Activated CD8-positive, alpha-beta memory T cell treated with anti-CD3 and anti-CD28 coated beads, Interleukin-2, amount 50 U/mL, for 48 hours (primary cell): Measurements from ENCODE around the gene RDH12.
"Not testable (repeated sequence)": the region's sequence is repeated elsewhere in the genome, so short reads cannot be mapped to it uniquely, and the experiment has no call there.

ENCODE experiments used
- DNase-seq: peaks from one replicate; pipeline ENCODE4 v3.0.0-alpha.2; 2020

Gene RDH12

GRCh38 chr14:67709346-67709745, 7.7 kb downstream of the RDH12 start:
- not testable (repeated sequence) for DNase-seq

DNA sequence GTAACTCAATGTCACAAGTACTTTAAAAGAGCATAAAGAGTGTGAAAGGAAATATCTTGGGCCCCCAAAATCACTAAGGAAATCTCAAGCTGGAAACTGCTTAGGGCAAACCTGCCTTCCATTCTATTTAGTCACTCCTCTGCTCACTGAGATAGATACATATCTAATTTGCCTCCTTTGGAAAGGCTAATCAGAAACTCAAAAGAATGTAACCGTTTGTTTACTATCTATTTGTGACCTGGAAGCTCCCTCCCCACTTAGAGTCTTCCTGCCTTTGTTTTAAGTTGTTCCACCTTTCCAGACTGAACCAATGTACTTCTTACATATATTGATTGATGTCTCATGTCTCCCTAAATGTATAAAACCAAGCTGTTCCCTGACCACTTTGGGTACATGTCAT, 8.1 kb downstream of the RDH12 start:
- DNase-seq, result not testable (repeated sequence)

DNA sequence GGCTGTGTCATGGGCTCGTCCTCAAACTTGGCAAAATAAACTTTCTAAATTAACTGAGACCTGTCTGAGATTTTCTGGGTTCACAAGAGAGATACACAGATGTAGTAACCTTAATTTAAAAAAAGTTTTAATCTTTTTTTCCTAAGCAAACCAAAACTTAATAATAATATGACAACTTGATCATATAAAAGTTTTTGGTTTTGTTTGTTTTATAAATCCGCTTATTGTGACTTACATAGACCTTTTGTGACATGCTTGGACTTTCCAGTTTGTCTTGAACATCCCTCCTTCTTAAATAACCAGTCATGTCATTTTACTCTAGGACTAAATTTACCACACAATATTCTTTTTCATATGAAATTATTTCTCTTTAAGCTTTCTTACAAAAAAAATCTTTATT, 8.5 kb downstream of the RDH12 start:
- DNase-seq, result no peak

DNA sequence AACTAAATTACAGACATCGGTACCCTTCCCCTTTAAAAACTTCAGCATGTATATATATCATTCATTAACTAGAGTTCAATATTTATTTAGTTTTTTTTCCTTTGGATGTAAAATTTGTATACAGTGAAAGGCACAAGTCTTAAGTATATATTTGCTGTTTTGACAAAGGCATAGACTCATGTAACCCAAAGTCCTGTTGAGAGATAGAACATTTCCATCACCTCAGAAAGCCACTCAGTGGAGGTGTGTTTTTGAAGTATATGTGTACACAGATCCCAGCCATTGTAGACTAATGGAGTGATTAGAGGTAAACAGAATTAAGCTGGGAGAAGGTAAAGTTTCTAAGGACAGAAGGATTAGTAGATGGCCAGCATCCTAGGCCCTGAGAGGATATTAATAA, 15.4 kb downstream of the RDH12 start:
- DNase-seq, result no peak

- no peak for DNase-seq
Observed at GRCh38 chr14:67718265-67718664, 16.6 kb downstream of the RDH12 start.

DNA sequence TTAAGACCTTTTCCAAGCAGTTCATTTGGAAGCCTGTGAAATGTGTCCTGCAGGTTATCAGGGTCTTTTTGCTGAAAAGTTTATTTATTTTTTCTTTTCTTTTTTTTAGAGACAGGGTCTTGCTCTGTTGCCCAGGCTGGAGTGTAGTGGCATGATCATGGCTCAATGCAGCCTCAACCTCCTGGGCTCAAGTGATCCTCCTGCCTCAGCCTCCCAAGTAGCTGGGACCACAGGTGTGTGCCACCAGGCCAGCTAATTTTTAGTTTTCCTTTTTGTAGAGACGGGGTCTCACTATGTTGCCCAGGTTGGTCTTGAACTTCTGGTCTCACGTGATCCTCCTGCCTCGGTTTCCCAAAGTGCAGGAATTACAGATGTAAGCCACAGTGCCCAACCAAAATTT, 17.7 kb downstream of the RDH12 start:
- DNase-seq, result not testable (repeated sequence)

DNA sequence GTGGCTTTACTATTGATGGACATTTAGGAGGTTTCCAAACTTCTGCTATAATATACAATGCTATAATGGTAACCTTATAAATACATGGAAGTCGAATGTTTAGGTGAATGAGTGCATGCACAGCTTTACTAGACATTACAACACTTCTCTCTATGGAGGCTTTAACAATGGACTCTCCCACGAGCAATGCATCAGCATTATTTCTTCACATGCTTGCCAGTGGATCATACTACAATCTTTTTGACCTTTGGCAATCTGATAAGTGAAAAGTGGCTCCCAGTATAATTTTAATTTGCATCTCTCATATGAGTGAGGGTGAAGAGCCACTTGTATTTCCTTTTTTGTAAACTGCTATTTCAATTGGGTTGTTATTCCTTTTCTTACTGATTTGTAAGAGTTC, 18.2 kb downstream of the RDH12 start:
- no peak for DNase-seq

DNA sequence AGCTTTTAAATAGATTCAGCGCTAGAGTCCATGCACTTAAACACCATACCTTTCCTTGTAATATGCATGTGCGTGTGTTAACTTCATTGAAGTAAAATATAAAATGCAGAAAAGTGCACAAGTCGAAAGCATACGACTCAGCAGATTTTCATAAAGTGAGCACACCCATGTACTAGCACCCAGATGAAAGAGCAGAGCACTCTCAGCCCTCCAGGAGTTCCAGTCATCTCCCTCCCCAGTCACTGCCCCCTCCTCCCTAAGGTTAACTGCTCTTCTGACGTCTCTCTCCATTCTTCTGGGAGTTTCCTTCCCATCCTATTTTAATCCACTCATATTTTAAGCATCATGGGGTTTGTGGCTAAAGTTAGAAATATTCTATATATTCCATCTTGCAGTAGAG, 20.2 kb downstream of the RDH12 start:
- DNase-seq, result no peak

DNA sequence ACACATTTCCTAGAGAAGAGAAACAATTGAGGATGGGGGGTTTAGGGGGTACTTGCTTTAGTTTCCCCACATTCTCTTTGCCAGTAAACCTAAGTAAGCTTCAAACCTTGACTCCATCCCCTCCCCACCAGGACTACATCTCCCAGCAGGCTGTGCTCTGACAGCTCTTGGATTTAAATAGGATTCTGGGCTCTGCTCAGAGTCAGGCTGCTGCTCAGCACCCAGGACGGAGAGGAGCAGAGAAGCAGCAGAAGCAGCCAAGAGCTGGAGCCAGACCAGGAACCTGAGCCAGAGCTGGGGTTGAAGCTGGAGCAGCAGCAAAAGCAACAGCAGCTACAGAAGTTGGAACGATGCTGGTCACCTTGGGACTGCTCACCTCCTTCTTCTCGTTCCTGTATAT, 20.6 kb downstream of the RDH12 start:
- DNase-seq, result no peak

- no peak for DNase-seq
Observed at GRCh38 chr14:67725171-67725570, 23.5 kb downstream of the RDH12 start.

GRCh38 chr14:67727361-67727760, 25.7 kb downstream of the RDH12 start:
- no peak for DNase-seq

GRCh38 chr14:67728258-67728657, 26.6 kb downstream of the RDH12 start:
- DNase-seq, result no peak

- DNase-seq, result no peak
Observed at GRCh38 chr14:67729072-67729885, 27.6 kb downstream of the RDH12 start.

DNA sequence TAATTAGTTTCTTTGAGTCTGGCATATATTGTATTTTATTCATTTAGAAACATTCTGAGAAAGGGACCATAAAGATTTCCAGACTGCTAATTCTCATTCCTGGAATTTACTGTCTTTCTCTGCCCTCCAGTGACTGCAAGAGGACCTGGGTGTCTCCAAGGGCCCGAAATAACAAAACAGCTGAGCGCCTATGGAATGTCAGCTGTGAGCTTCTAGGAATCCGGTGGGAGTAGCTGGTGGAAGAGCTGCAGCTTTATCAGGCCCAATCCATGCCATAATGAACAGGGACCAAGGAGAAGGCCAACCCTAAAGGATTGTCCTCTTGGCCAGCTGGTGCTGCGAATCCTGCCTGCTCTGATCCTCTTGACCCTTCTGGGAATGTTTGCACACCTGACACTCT, 31.9 kb downstream of the RDH12 start:
- no peak for DNase-seq

GRCh38 chr14:67734675-67735074, 33.0 kb downstream of the RDH12 start:
- DNase-seq, result no peak

GRCh38 chr14:67735336-67736147, 33.9 kb downstream of the RDH12 start:
- DNase-seq, result no peak

DNA sequence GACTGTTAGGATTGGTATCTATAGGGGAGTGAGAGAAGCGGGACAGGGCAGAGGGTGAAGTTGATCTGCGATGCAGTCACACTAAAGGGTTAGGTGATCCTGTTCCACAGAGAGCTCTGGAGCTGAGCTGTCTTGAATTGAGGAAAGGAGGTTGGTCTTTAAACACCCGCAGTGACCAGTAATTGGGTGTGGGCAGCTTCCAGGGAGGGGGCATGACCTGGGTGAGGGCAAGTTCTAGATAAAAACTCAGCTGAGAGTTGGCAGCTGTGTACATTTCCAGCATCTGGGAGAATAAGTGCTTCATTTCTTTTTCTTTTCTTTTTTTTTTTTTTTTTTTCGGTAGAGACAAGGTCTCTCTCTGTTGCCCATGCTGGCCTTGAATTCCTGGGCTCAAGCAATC, 35.1 kb downstream of the RDH12 start:
- no peak for DNase-seq

DNA sequence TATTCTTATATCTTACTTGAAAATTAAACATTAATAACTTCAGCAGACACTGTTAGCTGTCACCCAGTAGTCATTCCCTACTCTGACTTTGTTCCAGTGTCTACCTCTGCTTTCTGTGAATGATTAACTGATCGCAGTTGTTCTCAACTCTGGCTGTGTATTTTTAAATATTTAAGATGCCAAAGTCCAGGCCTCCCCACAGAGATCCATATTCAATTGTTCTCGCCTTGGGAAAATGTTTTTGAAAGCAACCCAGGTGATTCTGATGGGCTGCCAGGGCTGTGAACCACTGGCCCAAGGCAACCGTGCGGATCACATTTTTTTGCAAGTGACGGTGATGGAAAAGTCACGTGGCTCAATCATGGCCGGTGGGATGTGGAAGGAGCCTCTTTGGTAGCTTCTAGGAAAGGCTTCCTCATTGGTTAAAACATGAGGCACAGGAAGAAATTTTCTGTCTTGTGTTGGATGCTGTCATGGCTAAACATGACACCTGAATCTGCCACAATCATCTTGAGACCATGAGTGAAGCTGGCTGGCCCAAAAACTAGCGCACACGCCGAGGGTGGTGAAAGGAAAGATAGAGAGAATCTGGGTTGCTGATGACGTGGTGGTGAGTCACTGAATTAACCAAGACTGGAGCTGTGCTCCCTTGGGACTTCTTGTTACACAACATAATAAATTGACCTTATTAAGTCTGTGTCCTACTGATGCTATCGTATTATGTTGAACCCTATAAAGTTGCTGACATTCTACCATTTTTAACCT, 37.2 kb downstream of the RDH12 start:
- DNase-seq, result no peak

DNA sequence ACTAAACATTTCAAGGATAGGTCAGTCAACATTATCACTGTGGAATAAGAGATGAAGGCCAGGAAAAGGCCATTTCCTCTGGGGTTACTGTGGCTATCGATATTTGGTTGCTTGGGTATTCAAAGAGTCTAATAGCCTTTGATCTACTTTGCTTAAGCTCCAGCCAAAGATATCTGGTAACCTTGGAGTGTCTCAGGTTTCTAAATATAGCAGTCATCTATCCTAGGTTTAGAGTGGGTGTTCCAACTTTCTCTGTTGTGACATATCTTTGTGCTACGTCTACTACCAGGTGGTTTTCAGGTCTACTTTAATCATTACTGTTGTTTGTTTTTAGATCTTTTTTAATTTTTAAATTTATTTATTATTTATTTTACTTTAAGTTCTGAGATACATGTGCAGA, 42.4 kb downstream of the RDH12 start:
- DNase-seq, result no peak

DNA sequence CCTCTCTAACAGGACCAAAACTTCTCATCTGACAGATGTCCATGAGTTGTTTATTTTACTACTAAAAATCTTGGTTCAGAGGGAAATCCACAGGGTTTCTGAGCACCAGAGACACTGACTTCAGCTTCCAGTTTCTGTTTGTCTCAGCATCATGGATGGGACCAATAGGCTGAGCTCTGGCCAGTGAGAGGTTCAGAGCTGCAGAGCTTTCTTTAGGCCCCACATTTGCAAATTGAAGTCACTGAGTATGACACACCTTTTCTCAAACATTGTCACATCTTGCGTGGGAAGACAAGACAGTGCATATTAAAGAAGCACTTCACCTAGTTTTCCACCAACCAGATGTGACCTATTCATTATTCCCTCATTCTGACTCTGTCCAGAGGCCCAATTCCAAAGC, 45.2 kb downstream of the RDH12 start:
- no peak for DNase-seq

DNA sequence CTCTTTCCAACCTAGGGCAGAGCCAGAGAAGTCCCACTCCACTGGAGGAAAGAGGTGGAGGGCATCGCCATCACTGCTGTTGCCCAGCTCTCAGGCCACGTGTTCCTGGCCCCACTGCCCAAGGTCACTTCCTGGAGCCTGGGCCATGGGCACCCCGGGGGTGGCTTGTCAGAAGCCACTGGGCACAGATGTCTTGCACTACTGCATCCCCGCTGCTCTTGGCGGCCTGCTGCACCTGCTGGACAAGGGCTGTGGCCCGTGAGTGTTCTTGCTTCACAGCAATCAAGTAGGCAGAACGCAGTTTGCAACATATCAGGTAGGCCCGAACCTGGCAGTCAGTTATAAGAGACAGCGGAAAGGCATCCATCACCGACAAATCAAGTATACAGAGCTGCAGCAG, 46.6 kb downstream of the RDH12 start:
- DNase-seq, result no peak

DNA sequence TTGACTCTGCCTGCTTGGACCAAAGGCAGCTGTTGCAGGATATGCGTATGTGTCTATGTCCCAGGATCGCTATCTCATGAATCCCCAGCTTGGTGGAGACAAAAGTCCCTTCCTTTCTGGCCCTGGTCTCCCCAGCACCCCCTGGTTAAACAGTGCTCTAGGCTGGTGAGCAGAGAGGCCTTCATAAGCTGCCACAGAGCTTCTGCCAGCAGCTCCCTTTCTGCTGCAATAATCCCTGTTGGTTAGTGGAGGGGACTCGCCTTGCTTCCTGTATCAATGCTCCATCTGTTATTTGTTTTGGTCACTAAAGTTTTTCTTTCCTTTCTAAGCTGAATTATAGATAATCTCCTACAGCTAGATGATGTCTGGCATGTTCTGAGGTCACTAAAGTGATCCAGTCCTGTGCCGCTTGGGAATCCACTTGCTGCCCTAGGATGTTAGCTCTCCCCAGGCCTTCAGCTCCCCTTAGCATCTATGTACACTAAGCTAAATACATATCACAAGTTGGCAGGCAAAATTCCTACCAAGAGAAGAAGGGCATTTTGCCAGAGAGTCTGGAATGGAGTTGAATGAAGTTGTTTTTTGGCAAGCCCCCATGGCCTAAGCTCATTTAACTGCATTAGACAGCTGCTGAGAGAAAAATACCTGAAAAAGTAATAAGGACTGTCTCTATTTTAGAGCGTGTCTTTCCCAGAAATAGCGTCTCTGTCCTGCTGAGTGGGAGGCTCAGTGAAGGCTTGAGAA, 47.8 kb downstream of the RDH12 start:
- DNase-seq, result no peak

DNA sequence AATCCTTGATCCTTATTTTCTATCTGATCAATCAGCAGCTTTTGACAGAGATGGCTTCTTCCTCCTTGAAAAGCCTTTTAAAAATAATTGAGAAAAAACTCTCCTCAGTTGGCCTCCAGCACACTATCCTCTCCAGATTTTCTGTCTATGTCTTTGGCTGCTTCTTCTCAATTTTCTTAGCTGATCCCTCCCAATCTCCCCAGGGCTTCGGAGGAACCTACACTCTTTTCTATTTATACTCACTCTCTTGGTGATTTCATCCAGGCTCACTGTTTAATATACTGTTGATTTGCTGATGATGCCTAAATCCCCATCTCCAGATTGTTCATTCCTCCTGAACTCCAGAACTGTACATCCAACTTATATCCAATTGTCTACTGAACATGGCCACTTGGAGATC, 54.8 kb downstream of the RDH12 start:
- no peak for DNase-seq
